SK-N-SH treated with all-trans-retinoic acid at 6 μM for 48 hours (cell line): ENCODE measurements around the gene MESD.

ENCODE experiments used
- ATAC-seq: fragments of 200-7000 bp; cut with Tn5 transposase; 3 replicates; pipeline ENCODE4 v1.9.1; 2020; ENCODE audit warnings: mild to moderate bottlenecking, moderate library complexity
- BACH2 ChIP-seq: fragments of 250-450 bp; sonication (Bioruptor Pico); IDR thresholded peaks from 2 replicates; pipeline ENCODE4 v1.9.0; 2021; ENCODE audit warnings: mild to moderate bottlenecking, borderline replicate concordance
- CREB5 ChIP-seq: fragments of 250-450 bp; sonication (Bioruptor Pico); IDR thresholded peaks from 2 replicates; pipeline ENCODE4 v1.5.1; 2020; ENCODE audit warnings: low read depth, mild to moderate bottlenecking, moderate library complexity
- CSDC2 ChIP-seq: fragments of 250-450 bp; sonication (Bioruptor Pico); IDR thresholded peaks from 2 replicates; pipeline ENCODE4 v1.5.0; 2020; ENCODE audit warnings: mild to moderate bottlenecking, moderate library complexity
- CSRNP3 ChIP-seq: fragments of 250-450 bp; sonication (Bioruptor Pico); IDR thresholded peaks from 2 replicates; pipeline ENCODE4 v1.5.1; 2021; ENCODE audit warnings: mild to moderate bottlenecking, moderate library complexity
- ESRRG ChIP-seq: fragments of 250-450 bp; sonication (Bioruptor Pico); IDR thresholded peaks from 2 replicates; pipeline ENCODE4 v1.6.1; 2021; ENCODE audit warnings: mild to moderate bottlenecking
- GLIS3 ChIP-seq: fragments of 250-450 bp; sonication (Bioruptor Pico); IDR thresholded peaks from 2 replicates; pipeline ENCODE4 v1.5.0; 2020; ENCODE audit warnings: mild to moderate bottlenecking, moderate library complexity
- ISL1 ChIP-seq: fragments of 250-450 bp; sonication (Bioruptor Pico); IDR thresholded peaks from 2 replicates; pipeline ENCODE4 v2.1.2; 2022; ENCODE audit warnings: mild to moderate bottlenecking, moderate library complexity
- PATZ1 ChIP-seq: fragments of 250-450 bp; sonication (Bioruptor Pico); IDR thresholded peaks from 2 replicates; pipeline ENCODE4 v1.8.0; 2020; ENCODE audit warnings: mild to moderate bottlenecking, moderate library complexity, borderline replicate concordance
- POU6F1 ChIP-seq: fragments of 250-450 bp; sonication (Bioruptor Pico); IDR thresholded peaks from 2 replicates; pipeline ENCODE4 v1.8.0; 2021; ENCODE audit warnings: low read depth, mild to moderate bottlenecking, moderate library complexity, borderline replicate concordance
- RARB ChIP-seq: fragments of 250-450 bp; sonication (Bioruptor Pico); IDR thresholded peaks from 2 replicates; pipeline ENCODE4 v1.8.0; 2021; ENCODE audit warnings: mild to moderate bottlenecking, moderate library complexity
- TCF4 ChIP-seq: fragments of 250-450 bp; sonication (Bioruptor Pico); IDR thresholded peaks from 2 replicates; pipeline ENCODE4 v1.8.0; 2021; ENCODE audit warnings: mild to moderate bottlenecking, moderate library complexity, borderline replicate concordance
- TOX ChIP-seq: fragments of 250-450 bp; sonication (Bioruptor Pico); IDR thresholded peaks from 2 replicates; pipeline ENCODE4 v1.8.0; 2021; ENCODE audit warnings: mild to moderate bottlenecking, moderate library complexity, borderline replicate concordance
- TSHZ2 ChIP-seq: fragments of 250-450 bp; sonication (Bioruptor Pico); IDR thresholded peaks from 2 replicates; pipeline ENCODE4 v1.5.0; 2020; ENCODE audit warnings: mild to moderate bottlenecking, moderate library complexity
- ZFP30 ChIP-seq: fragments of 450-650 bp; formaldehyde crosslinking; IDR thresholded peaks from 2 replicates; pipeline ENCODE4 v1.5.0; 2022; ENCODE audit warnings: mild to moderate bottlenecking, moderate library complexity
- ZNF565 ChIP-seq: fragments of 450-650 bp; formaldehyde crosslinking; conservative IDR thresholded peaks from 2 replicates; pipeline ENCODE4 v1.5.0; 2020; ENCODE audit warnings: low read depth, mild to moderate bottlenecking, moderate library complexity
- ZNF70 ChIP-seq: fragments of 450-650 bp; formaldehyde crosslinking; IDR thresholded peaks from 2 replicates; pipeline ENCODE4 v1.5.0; 2020; ENCODE audit warnings: mild to moderate bottlenecking, moderate library complexity
- ZNF8 ChIP-seq: fragments of 450-650 bp; formaldehyde crosslinking; IDR thresholded peaks from 2 replicates; pipeline ENCODE4 v1.5.0; 2020; ENCODE audit warnings: mild to moderate bottlenecking, moderate library complexity

MESD gene

GRCh38 chr15:80932989-80933388 lies 56.6 kb downstream of the MESD start:
- no peak for TF ChIP-seq ZNF70 (CRISPR knock-in tag)
- TF ChIP-seq CREB5 (CRISPR knock-in tag) = no peak
- no peak for TF ChIP-seq BACH2
- no peak for TF ChIP-seq CSRNP3 (CRISPR knock-in tag)
- no peak for TF ChIP-seq POU6F1 (CRISPR knock-in tag)
- TF ChIP-seq TSHZ2 (CRISPR knock-in tag) = no peak
- no peak for ATAC-seq

- no peak for ATAC-seq
Measured at GRCh38 chr15:80932513-80932815, 57.2 kb downstream of the MESD start.

GRCh38 chr15:80931721-80932512 lies 57.7 kb downstream of the MESD start:
- TF ChIP-seq RARB (CRISPR knock-in tag) (no peak), PATZ1 (no peak), BACH2 (no peak), TSHZ2 (CRISPR knock-in tag) (no peak), GLIS3 (CRISPR knock-in tag) (no peak), ISL1 (CRISPR knock-in tag) (no peak), ZNF8 (CRISPR knock-in tag) (no peak), ZNF565 (no peak), CSRNP3 (CRISPR knock-in tag) (no peak), TOX (CRISPR knock-in tag) (no peak), ESRRG (CRISPR knock-in tag) (no peak), POU6F1 (CRISPR knock-in tag) (no peak)
- no peak for ATAC-seq

More at GRCh38 chr15:80932513-80932815, 57.2 kb downstream of the MESD start:
- TF ChIP-seq ZFP30 (no peak), CSDC2 (CRISPR knock-in tag) (no peak), TCF4 (CRISPR knock-in tag) (no peak)
- TF ChIP-seq, all 23 proteins: peak for 0
